Colonic mucosa (tissue), 4 donors: ENCODE data around the gene TRMT11. TPM values are rescaled to one million over a fixed set of nuclear protein-coding genes. Genes with fewer than 3 reads are reported as not detected.

Experiments
- DNase-seq: peaks from one replicate; pipeline ENCODE4 v3.0.0-alpha.2; 2020
- H3K27ac ChIP-seq: fragments of 200-600 bp; one replicate; pipeline ENCODE4 v1.8.0; 2021
- H3K27me3 ChIP-seq: fragments of 200-600 bp; one replicate; pipeline ENCODE4 v1.8.0; 2021
- H3K36me3 ChIP-seq: fragments of 200-600 bp; one replicate; pipeline ENCODE4 v1.8.0; 2021
- H3K4me1 ChIP-seq: fragments of 200-600 bp; one replicate; pipeline ENCODE4 v1.8.0; 2021; ENCODE audit warnings: mild to moderate bottlenecking
- H3K4me3 ChIP-seq: fragments of 200-600 bp; one replicate; pipeline ENCODE4 v1.8.0; 2021
- H3K9ac ChIP-seq, 2 donors: one replicate each; pipeline ENCODE4 v1.7.0; 2013; ENCODE audit warnings: control low read depth in 2 of 2, low read depth in 2 of 2, low read length in 2 of 2
- H3K9me3 ChIP-seq: fragments of 200-600 bp; one replicate; pipeline ENCODE4 v1.8.0; 2021
- intact Hi-C: fragments of 100-400 bp; cut with DNase I; formaldehyde crosslinking; loops from one replicate; pipeline ENCODE4 v1.14.1; 2022
- total RNA-seq, 2 donors: library from RNA; stranded (reverse); fragmentation: NEBNext Ultra II Directional in 1 of 2; extraction: Animal tissue kit (Norgen Biotek cat#: 25700) in 1 of 2; gene quantifications; one replicate each; pipeline ENCODE4 v1.2.1, GENCODE V29; 2021
- TF ChIP-seq, protein P1 (sequence below): fragments of 200-600 bp; IDR thresholded peaks from one replicate; pipeline ENCODE4 v1.8.0; 2022; ENCODE audit warnings: antibody characterized with exemption, mild to moderate bottlenecking
- donor health status: healthy.
- donor health status: DM: no; HTN: no; CAD: no.
- donor health status: DM: no; HTN: no; CAD: no.

The TRMT11 gene
- total RNA-seq, 2 donors from 2014 or later = 17.0 to 18.7 TPM

DNA sequence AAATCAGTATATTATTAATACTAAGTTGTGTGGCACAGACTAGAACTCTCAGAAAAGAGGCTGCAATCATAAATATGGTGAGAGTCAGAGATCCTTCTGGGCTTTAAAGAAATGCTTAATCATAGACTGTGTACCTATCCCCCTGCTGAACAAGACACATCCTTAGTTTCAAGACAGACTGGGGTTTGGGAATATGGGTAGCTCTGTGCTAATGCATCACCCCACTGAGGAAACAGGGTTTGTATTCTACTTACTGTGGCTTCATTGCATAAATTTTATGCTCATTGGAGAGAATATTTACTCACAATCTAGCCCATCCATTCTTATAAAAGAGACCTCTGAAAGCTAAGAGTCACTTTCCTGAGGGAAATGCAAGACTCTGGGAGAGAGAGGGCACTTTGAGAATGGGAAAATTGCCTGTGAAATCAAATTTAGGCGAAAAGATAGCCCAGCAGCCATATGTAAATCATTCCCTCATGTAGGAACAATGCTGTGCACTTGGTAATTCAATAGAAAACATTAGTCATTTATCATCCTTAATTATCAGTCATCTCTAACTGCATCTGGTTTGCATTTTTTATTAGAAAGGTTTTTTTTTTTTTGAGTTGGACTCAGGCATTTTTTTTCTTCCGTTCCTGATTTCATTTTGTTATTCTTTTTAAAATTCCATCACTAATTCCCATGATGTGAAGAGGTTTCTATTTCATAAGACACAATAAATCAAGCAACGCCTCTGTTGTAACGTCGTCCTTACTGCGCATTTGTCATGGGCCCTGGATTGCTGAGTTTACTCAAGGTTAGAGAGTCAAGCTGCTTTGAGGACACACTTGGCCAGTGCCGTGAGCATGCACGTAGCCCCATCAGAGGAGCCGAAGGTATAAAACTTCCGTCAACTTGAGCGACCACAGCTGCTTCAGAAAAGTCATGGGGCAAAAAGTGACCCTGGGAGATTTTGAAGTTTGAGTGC is 91.8 kb downstream of the TRMT11 start:
- H3K9ac ChIP-seq = no peak overlapping the region
- DNase-seq = peak; percentile 22
- no peak overlapping the region for H3K27ac ChIP-seq
- H3K9me3 ChIP-seq = no peaks in the 10 kb centered on the region
- H3K36me3 ChIP-seq = no peaks in the 10 kb centered on the region
- TF ChIP-seq, protein P1, sequence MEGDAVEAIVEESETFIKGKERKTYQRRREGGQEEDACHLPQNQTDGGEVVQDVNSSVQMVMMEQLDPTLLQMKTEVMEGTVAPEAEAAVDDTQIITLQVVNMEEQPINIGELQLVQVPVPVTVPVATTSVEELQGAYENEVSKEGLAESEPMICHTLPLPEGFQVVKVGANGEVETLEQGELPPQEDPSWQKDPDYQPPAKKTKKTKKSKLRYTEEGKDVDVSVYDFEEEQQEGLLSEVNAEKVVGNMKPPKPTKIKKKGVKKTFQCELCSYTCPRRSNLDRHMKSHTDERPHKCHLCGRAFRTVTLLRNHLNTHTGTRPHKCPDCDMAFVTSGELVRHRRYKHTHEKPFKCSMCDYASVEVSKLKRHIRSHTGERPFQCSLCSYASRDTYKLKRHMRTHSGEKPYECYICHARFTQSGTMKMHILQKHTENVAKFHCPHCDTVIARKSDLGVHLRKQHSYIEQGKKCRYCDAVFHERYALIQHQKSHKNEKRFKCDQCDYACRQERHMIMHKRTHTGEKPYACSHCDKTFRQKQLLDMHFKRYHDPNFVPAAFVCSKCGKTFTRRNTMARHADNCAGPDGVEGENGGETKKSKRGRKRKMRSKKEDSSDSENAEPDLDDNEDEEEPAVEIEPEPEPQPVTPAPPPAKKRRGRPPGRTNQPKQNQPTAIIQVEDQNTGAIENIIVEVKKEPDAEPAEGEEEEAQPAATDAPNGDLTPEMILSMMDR = no peak
- no peaks in the 10 kb centered on the region for H3K27me3 ChIP-seq
- no peak overlapping the region for H3K4me3 ChIP-seq
- H3K4me1 ChIP-seq = no peaks in the 10 kb centered on the region
- intact Hi-C loops = no loop called here

- Histone ChIP-seq H3K4me1 (no peaks in the 10 kb centered on the region), H3K27me3 (no peaks in the 10 kb centered on the region), H3K4me3 (no peak overlapping the region), H3K9ac (no peak overlapping the region), H3K9me3 (no peaks in the 10 kb centered on the region), H3K27ac (no peak overlapping the region), H3K36me3 (no peaks in the 10 kb centered on the region)
- no peak for DNase-seq
- intact Hi-C loops = no loop called here
- TF ChIP-seq, protein P1 = no peak
Observed at GRCh38 chr6:126083875-126084274, 97.5 kb downstream of the TRMT11 start.

DNA sequence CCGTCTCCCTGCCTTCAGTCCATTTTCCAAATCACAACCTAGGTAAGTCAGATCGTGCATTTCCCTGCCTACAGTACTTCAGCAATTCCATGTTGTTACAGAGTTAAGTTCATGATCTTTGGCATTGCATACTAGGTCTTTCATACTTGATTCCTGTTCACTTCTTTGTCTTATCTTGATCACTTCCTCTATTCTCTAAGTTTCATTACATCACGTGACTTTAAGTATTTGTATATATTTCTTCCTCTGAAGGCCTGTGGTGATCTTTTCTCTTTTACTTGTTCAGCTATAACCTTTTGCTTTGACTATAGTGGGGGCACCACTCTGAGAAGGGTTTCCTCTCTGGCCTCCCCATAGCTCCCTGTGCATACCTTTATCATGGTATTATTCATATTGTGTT is 100.2 kb downstream of the TRMT11 start:
- intact Hi-C loops = no loop called here
- H3K4me1 ChIP-seq = no peaks in the 10 kb centered on the region
- H3K9me3 ChIP-seq = no peaks in the 10 kb centered on the region
- no peak overlapping the region for H3K27ac ChIP-seq
- H3K9ac ChIP-seq = no peak overlapping the region
- no peak overlapping the region for H3K4me3 ChIP-seq
- TF ChIP-seq, protein P1 = no peak
- no peaks in the 10 kb centered on the region for H3K36me3 ChIP-seq
- H3K27me3 ChIP-seq = no peaks in the 10 kb centered on the region
- DNase-seq = no peak

Other genes starting within 250 kb of the TRMT11 start
- gene HEY2, start 236.9 kb upstream of the TRMT11 start, total RNA-seq = under 1 TPM; 0.37 to 0.69 TPM
- gene NCOA7, start 195.6 kb upstream of the TRMT11 start, total RNA-seq = 10 to 100 TPM; 24.9 to 59.3 TPM
- 10 to 100 TPM; 17.1 to 38.5 TPM for gene HINT3, start 29.8 kb upstream of the TRMT11 start, total RNA-seq